ENCODE measurements around the gene HOXB6. TPM values are rescaled to one million over a fixed set of nuclear protein-coding genes. Genes with fewer than 3 reads are reported as not detected.

Gene HOXB6
- total RNA-seq, 1 donor from 2014 or later, result not detected

DNA sequence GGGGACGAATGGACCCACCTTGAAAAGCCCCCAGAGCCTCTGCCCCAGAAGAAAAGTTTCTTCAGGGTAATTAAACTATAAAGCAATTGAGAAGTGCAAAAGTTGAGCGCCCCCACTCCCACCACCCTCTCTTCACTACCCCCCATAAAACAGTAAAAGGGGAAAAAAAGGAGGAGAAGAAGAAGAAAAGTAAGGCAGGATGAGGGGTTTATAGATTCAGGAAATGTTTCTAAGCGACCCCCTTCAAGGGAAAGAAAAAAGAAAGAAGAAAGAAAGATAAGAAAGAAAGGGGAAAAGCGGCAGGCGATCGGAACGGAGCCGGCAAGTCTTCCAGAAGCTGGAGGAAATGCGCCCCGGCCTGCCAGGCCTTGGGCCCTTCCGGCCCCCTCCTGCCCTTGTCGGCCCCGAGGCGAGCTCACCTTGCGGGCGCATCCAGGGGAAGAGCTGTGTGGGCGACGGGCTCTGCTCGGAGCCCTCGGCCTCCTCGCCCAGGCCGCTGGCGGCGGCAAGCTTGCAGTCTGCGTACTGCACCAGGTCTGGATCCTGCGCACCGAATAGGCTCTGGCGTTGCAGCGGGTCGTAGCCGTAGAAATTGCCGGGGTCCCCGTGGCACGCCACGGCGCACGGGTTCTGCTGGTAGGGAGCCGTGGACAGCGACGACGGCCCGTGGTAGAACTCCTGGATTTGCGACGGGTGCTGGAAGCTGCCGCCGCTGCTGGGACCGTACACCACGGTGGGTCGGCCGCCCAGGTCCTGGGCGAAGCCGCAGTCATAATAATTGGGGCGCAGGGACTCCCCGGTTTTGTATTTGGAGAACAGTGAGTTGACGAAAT lies 9.3 kb upstream of the HOXB6 start:
- H3K4me1 Mint-ChIP-seq (ENCODE audit: unreplicated experiment), result peaks cover 32% of the 10 kb centered on the region
- peaks cover 84% of the 10 kb centered on the region for H3K27me3 Mint-ChIP-seq (ENCODE audit: unreplicated experiment)
- no peak overlapping the region for H3K27ac Mint-ChIP-seq (ENCODE audit: unreplicated experiment)
- no peak for DNase-seq (ENCODE audit: extremely low spot score, unreplicated experiment)
- no peak overlapping the region for H3K4me3 Mint-ChIP-seq (ENCODE audit: unreplicated experiment)
- H3K9me3 Mint-ChIP-seq (ENCODE audit: unreplicated experiment), result no peaks in the 10 kb centered on the region
- TF ChIP-seq CTCF (IDR thresholded peaks at IDR 0.05), result no peak
- H3K36me3 Mint-ChIP-seq (ENCODE audit: unreplicated experiment), result no peaks in the 10 kb centered on the region

GRCh38 chr17:48612854-48613691 lies 8.3 kb upstream of the HOXB6 start:
- DNase-seq (ENCODE audit: extremely low spot score, unreplicated experiment), result no peak
- H3K27ac Mint-ChIP-seq (ENCODE audit: unreplicated experiment), result no peak overlapping the region
- H3K4me1 Mint-ChIP-seq (ENCODE audit: unreplicated experiment), result peaks cover 25% of the 10 kb centered on the region
- peaks cover 82% of the 10 kb centered on the region for H3K27me3 Mint-ChIP-seq (ENCODE audit: unreplicated experiment)
- H3K4me3 Mint-ChIP-seq (ENCODE audit: unreplicated experiment), result peak overlapping the region; percentile 65
- no peaks in the 10 kb centered on the region for H3K36me3 Mint-ChIP-seq (ENCODE audit: unreplicated experiment)
- peak; percentile 31 for TF ChIP-seq CTCF (IDR thresholded peaks at IDR 0.05)
- no peaks in the 10 kb centered on the region for H3K9me3 Mint-ChIP-seq (ENCODE audit: unreplicated experiment)

- H3K4me1 Mint-ChIP-seq (ENCODE audit: unreplicated experiment), result peaks cover 24% of the 10 kb centered on the region
- H3K4me3 Mint-ChIP-seq (ENCODE audit: unreplicated experiment), result peak overlapping the region; percentile 46
- TF ChIP-seq CTCF (IDR thresholded peaks at IDR 0.05), result no peak
- DNase-seq (ENCODE audit: extremely low spot score, unreplicated experiment), result no peak
- no peak overlapping the region for H3K27ac Mint-ChIP-seq (ENCODE audit: unreplicated experiment)
- peaks cover 84% of the 10 kb centered on the region for H3K27me3 Mint-ChIP-seq (ENCODE audit: unreplicated experiment)
- no peaks in the 10 kb centered on the region for H3K9me3 Mint-ChIP-seq (ENCODE audit: unreplicated experiment)
- no peaks in the 10 kb centered on the region for H3K36me3 Mint-ChIP-seq (ENCODE audit: unreplicated experiment)
Observed at GRCh38 chr17:48612456-48612853, 7.7 kb upstream of the HOXB6 start.

GRCh38 chr17:48611681-48612455 lies 7.1 kb upstream of the HOXB6 start:
- Mint-ChIP-seq H3K4me3 (ENCODE audit: unreplicated experiment) (no peak overlapping the region), H3K27ac (ENCODE audit: unreplicated experiment) (no peak overlapping the region), H3K27me3 (ENCODE audit: unreplicated experiment) (peaks cover 84% of the 10 kb centered on the region), H3K4me1 (ENCODE audit: unreplicated experiment) (peaks cover 20% of the 10 kb centered on the region), H3K9me3 (ENCODE audit: unreplicated experiment) (no peaks in the 10 kb centered on the region), H3K36me3 (ENCODE audit: unreplicated experiment) (no peaks in the 10 kb centered on the region)
- DNase-seq (ENCODE audit: extremely low spot score, unreplicated experiment), result no peak
- no peak for TF ChIP-seq CTCF (IDR thresholded peaks at IDR 0.05)
